HG02884 (cell line): ENCODE measurements around the gene CDKAL1.
"Not testable (repeated sequence)": the region's sequence is repeated elsewhere in the genome, so short reads cannot be mapped to it uniquely, and the experiment has no call there.

Experiments
- ATAC-seq: cut with Tn5 transposase; IDR thresholded peaks from one replicate; pipeline ENCODE4 v1.9.1; 2021; ENCODE audit warnings: mild to moderate bottlenecking, moderate library complexity; ENCODE audit not compliant: unreplicated experiment

CDKAL1 gene

GRCh38 chr6:20549398-20549797 is 15.1 kb downstream of the CDKAL1 start:
- not testable (repeated sequence) for ATAC-seq

DNA sequence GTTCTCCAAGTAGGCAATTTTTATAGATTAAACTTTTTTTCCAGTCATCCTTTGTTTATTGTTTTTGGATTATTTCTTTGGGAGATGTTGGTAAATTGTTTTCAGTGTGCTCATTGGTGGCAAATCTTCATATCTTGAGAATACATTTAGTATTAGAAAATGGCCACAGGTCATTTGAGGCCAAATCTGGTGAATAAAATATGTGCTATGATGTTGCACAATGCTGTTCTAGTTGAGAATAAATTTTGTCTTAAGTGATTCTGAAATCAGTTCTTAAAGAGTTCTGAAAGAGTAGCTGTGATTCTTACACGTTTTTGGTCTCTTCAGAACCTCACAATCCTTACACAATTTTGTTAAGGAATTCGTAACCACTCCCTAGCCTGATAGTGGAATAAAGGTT is 20.1 kb downstream of the CDKAL1 start:
- ATAC-seq = no peak

GRCh38 chr6:20554817-20555216 is 20.6 kb downstream of the CDKAL1 start:
- ATAC-seq = no peak

DNA sequence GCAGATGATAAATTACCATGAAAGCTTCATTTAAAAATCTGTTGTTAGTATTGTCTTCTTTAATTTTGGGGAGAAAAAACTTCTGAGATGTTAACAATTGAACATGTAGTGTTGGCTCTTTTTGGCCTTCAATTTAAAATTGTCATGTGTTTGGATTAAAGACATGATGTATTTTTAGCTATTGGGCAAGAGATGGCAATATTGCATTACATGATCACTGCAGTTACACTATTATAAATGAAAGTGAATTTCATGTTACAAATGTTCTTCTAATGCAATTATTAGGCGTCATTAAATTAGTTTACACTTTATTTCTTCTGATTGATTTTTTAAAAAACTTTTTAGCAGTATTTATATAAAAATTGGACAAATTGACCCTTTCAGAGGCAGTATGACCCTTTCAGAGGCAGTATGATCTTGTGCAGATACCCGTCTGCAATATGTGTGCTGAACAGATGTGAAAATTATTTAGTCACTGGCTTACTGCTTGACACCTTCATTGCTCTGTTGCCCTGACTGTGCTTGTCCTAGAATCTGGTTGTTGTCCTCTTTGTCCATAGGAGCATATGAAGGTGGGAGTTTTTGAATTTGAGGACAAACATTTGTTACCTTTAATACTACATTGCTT is 25.8 kb downstream of the CDKAL1 start:
- no peak for ATAC-seq

DNA sequence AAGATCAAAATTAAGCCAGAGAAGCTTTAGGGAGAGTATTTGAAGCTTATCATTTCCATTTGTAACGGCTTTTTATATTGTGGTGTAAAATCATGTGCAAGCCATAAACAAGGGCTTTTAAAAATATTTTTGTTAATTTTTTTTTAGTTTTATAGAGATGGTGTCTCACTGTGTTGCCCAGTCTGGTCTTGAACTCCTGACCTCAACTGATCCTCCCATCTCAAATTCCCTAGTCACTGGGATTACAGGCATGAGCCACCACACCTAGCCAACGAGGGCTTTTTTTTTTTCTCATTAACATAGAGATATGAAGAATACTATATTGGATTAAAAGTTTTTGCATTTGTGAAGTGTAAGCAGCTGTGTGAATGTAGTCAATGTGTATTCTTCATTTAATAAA is 29.1 kb downstream of the CDKAL1 start:
- no peak for ATAC-seq

DNA sequence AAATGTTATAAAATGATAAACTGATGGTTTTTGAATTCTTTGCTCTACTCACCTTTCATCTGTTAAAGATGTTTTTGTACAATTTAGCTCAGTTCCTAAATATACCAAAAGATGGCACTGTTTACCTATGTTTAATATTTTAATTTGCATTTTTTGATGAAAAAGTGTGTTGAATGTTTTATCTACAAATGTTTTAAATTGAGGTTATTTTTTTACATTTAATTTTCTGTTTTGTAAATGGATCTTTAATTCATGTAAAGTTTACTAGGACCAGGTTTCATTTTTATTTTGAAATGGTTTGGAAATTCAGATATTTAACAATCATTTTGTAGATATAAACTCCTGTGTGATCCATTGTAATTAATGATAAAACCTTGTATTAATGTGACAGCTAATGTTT is 30.0 kb downstream of the CDKAL1 start:
- ATAC-seq = no peak

DNA sequence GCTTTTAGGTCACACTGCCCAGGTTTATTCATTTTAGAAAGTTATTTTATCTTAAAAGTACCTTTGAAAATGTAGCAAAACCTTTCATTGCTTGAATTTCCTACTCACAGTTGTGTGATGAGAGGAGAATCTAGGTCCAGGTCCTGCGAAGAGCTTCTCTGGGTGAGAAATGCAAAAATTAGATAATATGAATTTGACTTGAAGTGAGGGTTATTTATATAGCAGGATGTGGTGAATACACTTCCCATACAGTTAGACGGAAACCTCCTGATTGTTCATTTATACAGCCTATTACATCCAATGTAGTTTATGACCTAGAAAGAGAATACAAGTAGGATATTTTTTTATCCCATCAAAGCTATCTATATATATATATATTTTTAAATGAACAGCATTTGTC is 30.5 kb downstream of the CDKAL1 start:
- ATAC-seq = peak; percentile 68

DNA sequence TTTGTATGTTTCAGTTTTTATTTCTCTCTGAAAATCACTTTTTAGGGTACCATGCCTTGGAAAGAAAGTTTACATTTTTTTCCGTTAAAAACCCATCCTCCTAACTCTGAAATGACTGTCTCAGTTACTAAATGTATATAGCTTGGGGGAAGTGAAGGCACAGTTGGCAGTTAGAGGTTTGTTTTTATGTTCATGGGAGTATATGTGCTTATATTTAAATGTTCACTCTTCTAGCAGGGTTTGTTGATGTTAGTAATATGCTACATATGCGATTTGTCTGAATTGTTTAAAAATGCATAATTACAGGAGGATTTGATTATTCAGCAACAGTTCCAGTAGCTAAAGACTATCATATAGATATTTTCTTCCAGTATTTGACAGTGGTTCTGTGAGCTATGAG is 31.1 kb downstream of the CDKAL1 start:
- peak; percentile 51 for ATAC-seq

- no peak for ATAC-seq
These were observed 31.9 kb downstream of the CDKAL1 start for GRCh38 chr6:20566109-20566508.

GRCh38 chr6:20569000-20569610 is 34.8 kb downstream of the CDKAL1 start:
- no peak for ATAC-seq

- no peak for ATAC-seq
These were observed 37.0 kb downstream of the CDKAL1 start for GRCh38 chr6:20571261-20571660.

- no peak for ATAC-seq
These were observed 38.0 kb downstream of the CDKAL1 start for GRCh38 chr6:20572288-20572687.

GRCh38 chr6:20572940-20573339 is 38.7 kb downstream of the CDKAL1 start:
- no peak for ATAC-seq

DNA sequence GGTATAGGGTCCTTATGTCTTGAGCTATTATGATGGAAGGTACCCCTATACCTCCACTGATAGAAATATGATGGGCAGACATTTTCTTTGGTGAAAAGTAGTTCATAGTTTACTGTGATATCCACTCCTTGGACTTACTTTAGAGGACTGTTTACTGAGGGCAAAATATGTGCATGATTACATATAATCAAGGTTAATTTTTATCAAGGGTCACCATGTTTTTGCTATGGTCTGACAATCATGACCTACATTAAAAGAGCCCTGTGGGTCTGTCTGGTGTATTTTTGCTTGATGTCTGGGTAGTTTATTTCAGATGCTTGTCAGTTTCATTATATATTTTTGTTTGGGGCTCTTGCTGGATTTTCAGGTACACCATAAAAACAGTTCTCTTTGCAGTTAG is 40.1 kb downstream of the CDKAL1 start:
- no peak for ATAC-seq

DNA sequence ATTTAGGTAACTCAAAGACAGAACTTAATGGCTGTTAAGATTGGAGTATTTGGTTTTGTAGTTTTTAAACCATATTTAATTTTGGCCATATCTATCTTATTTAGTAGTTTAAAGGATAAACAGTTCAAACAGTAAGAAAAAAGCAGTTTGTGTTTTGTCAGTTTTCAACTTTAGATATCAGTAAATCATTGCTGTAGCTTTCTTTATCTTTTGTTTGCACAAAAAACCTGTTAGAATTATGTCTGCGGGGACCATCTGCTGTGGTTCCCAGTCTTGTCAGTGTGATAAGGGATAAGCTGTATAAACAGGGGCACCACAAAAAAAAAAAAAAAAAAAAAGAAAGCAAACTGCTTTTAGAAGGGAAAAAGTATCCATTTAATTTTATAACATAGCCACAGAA is 40.9 kb downstream of the CDKAL1 start:
- no peak for ATAC-seq

GRCh38 chr6:20575704-20576451 is 41.6 kb downstream of the CDKAL1 start:
- no peak for ATAC-seq

DNA sequence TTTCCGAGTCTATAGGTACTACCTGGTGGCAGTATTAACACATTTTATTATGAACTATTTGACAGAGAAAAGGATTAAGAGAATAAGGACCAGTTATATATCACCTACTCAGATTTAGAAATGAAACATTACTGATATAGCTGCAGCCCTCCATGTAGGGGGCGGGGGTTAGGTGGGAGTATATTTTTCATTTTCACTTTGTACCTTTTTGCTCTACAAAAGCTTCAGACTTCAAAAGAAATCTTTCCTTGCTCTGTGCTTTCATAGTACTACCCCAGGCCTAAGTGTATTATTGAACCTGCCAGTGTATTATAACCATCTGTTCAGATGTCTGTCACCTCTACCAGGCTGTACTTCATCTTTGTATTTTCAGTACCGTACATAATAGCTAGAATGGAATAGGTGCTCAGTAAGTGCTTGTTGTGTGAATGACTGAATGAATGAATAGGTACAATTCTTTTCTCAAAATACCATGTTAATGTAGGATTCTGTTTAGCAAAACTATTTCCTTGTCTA is 43.0 kb downstream of the CDKAL1 start:
- ATAC-seq = no peak

DNA sequence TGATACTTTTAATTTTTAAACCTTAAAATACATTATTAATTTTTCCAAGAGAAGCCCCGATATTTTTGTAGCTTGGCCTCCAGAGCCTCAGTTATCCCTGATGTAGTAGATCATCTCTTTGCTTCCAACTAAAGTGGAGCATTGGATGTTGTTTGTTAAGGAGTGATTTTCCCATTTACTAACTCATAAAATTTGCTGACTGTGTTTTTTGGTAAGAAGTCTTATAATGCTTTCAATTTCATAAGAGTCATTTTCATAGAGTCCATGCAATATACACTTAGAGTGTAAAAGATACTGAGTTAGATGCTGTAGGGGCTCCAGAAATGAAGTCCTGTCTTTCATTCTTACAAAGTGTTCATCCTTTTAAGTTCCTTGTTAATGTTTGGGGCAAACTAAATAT is 46.8 kb downstream of the CDKAL1 start:
- no peak for ATAC-seq

- peak; percentile 46 for ATAC-seq
These were observed 48.6 kb downstream of the CDKAL1 start for GRCh38 chr6:20582586-20583443.

DNA sequence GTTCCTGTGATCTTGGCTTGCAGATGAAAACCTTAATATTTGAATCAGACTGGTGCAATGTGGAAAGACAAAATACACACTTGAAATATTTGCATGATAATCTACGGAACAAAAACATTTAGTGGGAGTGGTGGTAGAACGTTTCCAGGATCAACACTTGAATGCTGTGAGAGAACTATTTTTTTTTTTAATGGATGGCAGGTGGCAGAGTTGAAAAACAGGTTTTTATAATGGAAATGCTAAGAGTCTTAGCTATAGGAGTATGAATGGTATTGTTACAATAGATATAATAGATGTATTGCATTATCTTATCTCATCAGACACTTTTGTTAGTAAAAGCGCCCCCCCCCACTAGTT is 49.2 kb downstream of the CDKAL1 start:
- ATAC-seq = no peak

- no peak for ATAC-seq
These were observed 50.0 kb downstream of the CDKAL1 start for GRCh38 chr6:20584100-20584731.
